Psoas muscle (tissue), 8 donors: Measurements from ENCODE around the gene CA9. TPM values are rescaled to one million over a fixed set of nuclear protein-coding genes. Genes with fewer than 3 reads are reported as not detected.

Experiments
- ATAC-seq, 4 donors: fragments of 200-7000 bp; cut with Tn5 transposase; one replicate each; pipeline ENCODE4 v1.9.1; 2020; ENCODE audit warnings: moderate library complexity in 3 of 4, mild to moderate bottlenecking in 2 of 4
- DNase-seq, 2 donors: peaks; one replicate each; pipeline ENCODE4 v3.0.0-alpha.2; 2020
- H3K27ac ChIP-seq: fragments of 200-600 bp; one replicate; pipeline ENCODE4 v1.8.0; 2022
- H3K27me3 ChIP-seq, 3 donors: fragments of 200-600 bp in 1 of 3; one replicate each; pipeline versions ENCODE4 v1.6.1 to v1.8.0; 2013 to 2022; ENCODE audit warnings: low read length in 2 of 3, mild to moderate bottlenecking in 2 of 3, moderate library complexity in 1 of 3; ENCODE audit not compliant: insufficient read depth in 3 of 3
- H3K36me3 ChIP-seq, 2 donors: fragments of 200-600 bp in 1 of 2; one replicate each; pipeline versions ENCODE4 v1.6.1 to v1.8.0; 2013 to 2022; ENCODE audit warnings: low read depth in 1 of 2, mild to moderate bottlenecking in 1 of 2, moderate library complexity in 1 of 2; ENCODE audit not compliant: insufficient read depth in 1 of 2
- H3K4me1 ChIP-seq: fragments of 200-600 bp; one replicate; pipeline ENCODE4 v1.8.0; 2022
- H3K4me3 ChIP-seq: fragments of 200-600 bp; one replicate; pipeline ENCODE4 v1.8.0; 2022; ENCODE audit warnings: mild to moderate bottlenecking
- H3K9me3 ChIP-seq: fragments of 200-600 bp; one replicate; pipeline ENCODE4 v1.8.0; 2022
- CTCF ChIP-seq: fragments of 200-600 bp; IDR thresholded peaks from one replicate; pipeline ENCODE4 v1.8.0; 2022; ENCODE audit warnings: antibody characterized with exemption
- WGBS, 3 donors: extraction: QIAGEN DNeasy Blood & Tissue Kit; methylation state at CpG; one replicate each; pipeline versions ENCODE4 v1.1.6 to v1.1.7; 2013; 5-methylcytosine and 5-hydroxymethylcytosine counted together
- intact Hi-C, 2 donors: fragments of 100-400 bp; cut with DNase I; formaldehyde crosslinking; loops; one replicate each; pipeline versions ENCODE4 v1.11.0 to v1.14.2; 2022
- polyA plus RNA-seq, 3 donors: library from polyadenylated mRNA; stranded (reverse); fragments of 200-250 nt; gene quantifications; one replicate each; pipeline ENCODE4 v1.2.3, GENCODE V29; 2013
- total RNA-seq, 4 donors: library from RNA; stranded (reverse); fragmentation: NEBNext Ultra II Directional in 2 of 4; extraction: Animal tissue kit (Norgen Biotek cat#: 25700) in 2 of 4; gene quantifications; one replicate each; pipeline versions ENCODE4 v1.2.1 to v1.2.4, GENCODE V29; 2021 to 2023
- donor health status: healthy with polysubstance abuse.
- donor health status: DM: no; HTN: no; CAD: no; lungs with moderate emphysema.
- donor health status: Bipolar disorder and iron deficiency.
- donor health status: healthy.
- donor health status: DM: yes; HTN: yes; CAD: no.
- donor health status: DM: no; HTN: no; CAD: no.
- donor health status: DM: no; HTN: no; CAD: no.
- donor health status: DM: yes; HTN: yes; CAD: no.

Gene CA9
- total and polyA plus RNA-seq, 7 donors, result 0.03 to 0.49 (median 0.05) TPM; not detected in 4

- intact Hi-C loops, result loop anchor here (5.0 to 10.0 kb wide), 3 partner anchors 34 to 212 kb away; partner anchors contain the start of gene TESK1 (in 1 of the 2)
Observed at GRCh38 chr9:35696520-35697215, 22.9 kb downstream of the CA9 start.

GRCh38 chr9:35697486-35697885 lies 23.8 kb downstream of the CA9 start:
- H3K27me3 ChIP-seq, result no peaks in the 10 kb centered on the region
- TF ChIP-seq CTCF, result no peak
- peaks cover 11% of the 10 kb centered on the region for H3K4me1 ChIP-seq
- no peak overlapping the region for H3K4me3 ChIP-seq
- DNase-seq (peak in 1 of 2 donors; percentile 59), ATAC-seq (peak in 1 of 4 donors; percentile 4)
- peaks cover 20 to 70% of the 10 kb centered on the region in 2 donors for H3K36me3 ChIP-seq
- H3K9me3 ChIP-seq, result no peaks in the 10 kb centered on the region
- intact Hi-C loops, result loop anchor here (5.0 to 10.0 kb wide), 3 partner anchors 35 to 213 kb away; partner anchors contain the start of gene TESK1 (in 1 of the 2)
- 74 to 78% (median 77%) methylated on average over 14 of the region's 14 CpGs for WGBS, 3 donors
- H3K27ac ChIP-seq, result no peak overlapping the region

More at GRCh38 chr9:35696520-35697215, 22.9 kb downstream of the CA9 start:
- Histone ChIP-seq H3K27me3 (no peaks in the 10 kb centered on the region), H3K36me3 (peaks cover 20 to 62% of the 10 kb centered on the region in 2 donors), H3K4me3 (no peak overlapping the region), H3K27ac (peak overlapping the region; percentile 46), H3K9me3 (no peaks in the 10 kb centered on the region), H3K4me1 (peaks cover 13% of the 10 kb centered on the region)
- DNase-seq (peak; percentile 46 to 74), ATAC-seq (peak; percentile 71 to 85 (median 76))
- WGBS, 3 donors, result 32 to 41% (median 38%) methylated on average over 9 of the region's 9 CpGs
- TF ChIP-seq CTCF, result peak; percentile 82

- H3K4me1 ChIP-seq, result peaks cover 11% of the 10 kb centered on the region
- 92 to 94% (median 93%) methylated on average over 5 of the region's 5 CpGs for WGBS, 3 donors
- TF ChIP-seq CTCF, result no peak
- ATAC-seq (no peak), DNase-seq (peak in 1 of 2 donors; percentile 27)
- no peak overlapping the region for H3K27ac ChIP-seq
- no peaks in the 10 kb centered on the region for H3K27me3 ChIP-seq
- intact Hi-C loops, result loop anchor here (2.0 to 10.0 kb wide), 4 partner anchors 27 to 213 kb away; partner anchors contain the start of gene TESK1 (in 1 of the 2)
- H3K4me3 ChIP-seq, result no peak overlapping the region
- no peaks in the 10 kb centered on the region for H3K9me3 ChIP-seq
- peaks cover 22 to 77% of the 10 kb centered on the region in 2 donors for H3K36me3 ChIP-seq
Observed at GRCh38 chr9:35698231-35698630, 24.5 kb downstream of the CA9 start.

GRCh38 chr9:35700031-35700430 lies 26.3 kb downstream of the CA9 start:
- WGBS, 3 donors, result 87 to 92% (median 90%) methylated on average over 11 of the region's 11 CpGs
- Histone ChIP-seq H3K27me3 (no peaks in the 10 kb centered on the region), H3K27ac (no peak overlapping the region), H3K4me1 (peaks cover 8% of the 10 kb centered on the region), H3K36me3 (peaks cover 26 to 95% of the 10 kb centered on the region in 2 donors), H3K9me3 (no peaks in the 10 kb centered on the region), H3K4me3 (no peak overlapping the region)
- TF ChIP-seq CTCF, result no peak
- DNase-seq (peak in 1 of 2 donors; percentile 24), ATAC-seq (no peak)
- intact Hi-C loops, result loop anchor here in 1 of 2 donors (10.0 kb wide), 1 partner anchor 295 kb away; no protein-coding TSS in a partner anchor
